Fibroblast of skin of right biceps (primary cell): Measurements from ENCODE around the gene PABPC1L.
A peak's percentile ranks its signal among the peaks of the same experiment; 100 is the strongest.

Experiments used
- DNase-seq: peaks from one replicate; pipeline ENCODE4 v3.0.0-alpha.2; 2013

The PABPC1L gene

DNA sequence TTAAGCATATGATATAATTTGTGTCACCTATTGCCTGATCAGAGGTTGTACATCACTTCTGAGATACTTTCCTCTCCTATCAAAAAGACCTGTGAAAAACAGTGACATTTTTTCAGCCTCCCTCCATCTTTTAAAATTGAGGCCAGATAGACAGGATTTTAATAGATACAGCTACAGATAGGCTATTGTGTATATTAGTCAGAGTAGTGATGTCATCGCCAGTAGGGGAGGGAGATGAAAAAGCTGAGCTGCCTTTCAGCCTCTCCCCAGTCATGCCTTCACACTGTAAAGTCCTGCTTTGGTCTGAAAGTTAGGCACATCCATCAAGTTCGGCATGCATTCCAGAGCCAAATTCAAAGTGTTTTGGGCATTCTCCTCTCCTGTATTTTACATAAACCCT is 7.9 kb upstream of the PABPC1L start:
- peak; percentile 60 for DNase-seq

DNA sequence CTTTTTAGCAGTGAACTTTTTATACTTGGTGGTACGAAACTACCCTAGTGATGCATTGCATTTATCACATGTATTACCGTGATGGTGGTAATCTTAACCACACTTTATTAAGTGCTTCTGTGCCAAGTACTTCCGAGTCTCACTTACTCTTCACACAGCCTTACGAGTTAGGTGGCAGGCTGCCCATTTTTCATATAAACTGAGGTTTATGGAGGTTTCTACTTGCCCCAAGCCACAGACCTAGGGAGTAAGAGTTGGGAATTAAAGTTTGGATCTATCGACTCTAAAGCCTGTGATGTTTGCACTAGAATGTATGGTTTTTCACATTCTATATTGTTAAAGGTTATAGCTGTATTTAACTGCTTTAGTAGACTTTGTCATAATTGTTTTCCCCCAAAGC is 5.5 kb upstream of the PABPC1L start:
- no peak for DNase-seq

GRCh38 chr20:44908987-44909871 is 631 bp upstream of the PABPC1L start:
- no peak for DNase-seq

DNA sequence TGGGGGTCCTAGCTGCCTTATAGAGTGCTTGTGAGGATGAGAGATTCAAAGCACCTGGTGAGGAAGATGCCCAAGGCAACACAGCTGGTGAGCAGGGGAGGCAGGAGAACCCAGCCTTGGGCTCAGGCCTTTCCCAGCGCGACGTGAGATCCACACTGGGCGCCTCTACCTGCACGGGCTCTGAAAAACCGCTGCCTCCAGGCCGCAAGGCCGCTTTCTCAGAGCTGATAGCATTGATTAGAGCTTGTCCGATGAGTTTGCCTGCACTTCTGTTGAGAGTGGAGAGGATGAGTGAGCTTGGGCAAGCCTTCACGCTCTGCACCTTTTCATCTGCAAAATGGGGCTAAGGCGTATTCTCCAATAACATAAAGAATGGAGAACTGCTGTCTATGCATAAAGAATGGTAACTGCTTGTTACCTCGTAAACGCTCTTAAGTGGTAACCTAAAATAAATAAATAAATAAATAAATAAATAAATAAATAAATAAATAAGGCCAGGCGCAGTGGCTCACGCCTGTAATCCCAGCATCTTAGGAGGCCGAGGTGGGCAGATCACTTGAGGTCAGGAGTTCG is 916 bp downstream of the PABPC1L start:
- DNase-seq, result no peak

DNA sequence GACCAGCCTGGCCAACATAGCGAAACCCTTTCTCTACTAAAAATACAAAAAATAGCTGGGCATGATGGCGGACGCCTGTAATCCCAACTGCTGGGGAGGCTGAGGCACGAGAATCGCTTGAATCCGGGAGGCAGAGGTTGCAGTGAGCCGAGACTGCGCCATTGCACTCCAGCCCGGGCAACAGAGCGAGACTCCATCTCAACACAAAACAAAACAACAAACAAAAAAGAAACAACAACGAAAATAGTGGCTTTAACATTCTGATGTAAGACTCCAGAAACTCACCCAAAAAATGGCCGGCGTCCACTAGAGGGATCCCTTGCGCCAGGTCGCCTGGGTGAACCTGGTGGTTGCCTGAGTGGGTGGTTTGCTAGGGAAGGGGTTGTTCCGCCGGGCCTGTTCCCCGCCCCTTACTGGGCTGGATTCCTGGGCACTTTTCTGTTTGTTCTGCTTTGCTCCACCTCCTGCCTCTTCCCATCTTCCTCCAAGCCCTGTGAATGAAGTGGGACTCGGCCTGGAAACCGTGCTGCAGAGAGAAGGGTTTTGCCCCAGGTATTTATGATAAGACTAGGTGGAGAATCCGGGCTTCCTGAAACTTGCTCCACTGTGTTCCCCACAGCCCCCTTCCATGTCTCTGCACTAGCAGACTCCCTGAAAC is 1.5 kb downstream of the PABPC1L start:
- peak; percentile 44 for DNase-seq

- no peak for DNase-seq
These were observed 2.3 kb downstream of the PABPC1L start for GRCh38 chr20:44912189-44912588.

DNA sequence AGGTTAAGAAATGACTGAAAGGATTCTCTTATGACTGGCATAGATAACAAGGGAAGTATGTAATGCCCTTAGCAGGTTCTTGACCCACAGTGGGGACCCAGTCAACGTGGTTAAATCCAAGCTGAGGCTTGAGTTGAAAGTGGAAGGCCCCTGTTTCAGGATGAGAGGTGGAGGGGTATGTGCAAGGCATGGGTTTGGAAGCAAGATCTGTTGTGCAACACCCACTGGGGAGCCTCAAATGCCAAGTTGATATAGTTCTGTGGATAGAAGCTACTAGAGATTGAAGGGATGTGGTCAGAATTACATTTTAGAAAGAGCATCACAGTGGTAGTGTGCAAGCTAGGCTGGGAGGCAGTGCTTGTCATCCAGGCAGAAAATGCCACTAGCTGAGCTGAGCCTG is 5.1 kb downstream of the PABPC1L start:
- DNase-seq, result no peak

GRCh38 chr20:44916586-44916985 is 6.7 kb downstream of the PABPC1L start:
- DNase-seq, result no peak

GRCh38 chr20:44917399-44917798 is 7.5 kb downstream of the PABPC1L start:
- no peak for DNase-seq

DNA sequence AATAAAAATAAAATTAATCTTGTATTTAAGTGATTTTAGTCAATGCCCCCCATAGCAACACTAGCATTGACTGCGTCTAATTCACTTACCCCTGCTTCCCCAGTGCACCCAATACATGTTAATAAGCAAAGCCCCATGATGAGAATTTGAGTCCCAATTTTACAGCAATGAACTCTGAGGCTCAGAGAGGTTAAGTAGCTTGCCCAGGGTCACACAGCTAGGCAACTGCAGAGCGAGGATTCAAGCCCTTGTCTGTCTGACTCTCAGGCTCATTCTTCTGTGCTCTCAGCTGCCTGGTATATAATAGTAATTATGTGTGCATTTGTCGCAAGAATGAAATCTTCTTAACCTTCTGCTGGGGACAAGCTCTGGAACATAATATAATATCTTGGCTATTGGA is 8.5 kb downstream of the PABPC1L start:
- DNase-seq, result no peak

DNA sequence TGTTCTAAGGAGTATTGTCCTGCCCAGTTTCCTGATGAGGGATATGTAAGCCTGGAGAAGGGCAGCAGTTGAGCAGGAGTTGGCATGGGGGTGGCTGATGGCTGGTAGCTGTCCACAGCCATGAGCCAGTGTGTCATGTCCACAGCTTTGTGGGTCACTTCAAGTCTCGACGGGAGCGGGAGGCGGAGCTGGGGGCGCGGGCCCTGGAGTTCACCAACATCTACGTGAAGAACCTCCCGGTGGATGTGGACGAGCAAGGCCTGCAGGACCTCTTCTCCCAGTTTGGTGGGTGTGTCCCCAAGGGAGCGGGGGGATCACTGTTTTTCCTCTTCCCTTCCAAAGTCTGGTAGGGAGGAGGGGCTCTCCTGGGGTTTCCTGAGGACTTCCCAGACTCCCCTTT is 8.9 kb downstream of the PABPC1L start:
- DNase-seq, result no peak

- no peak for DNase-seq
These were observed 11.6 kb downstream of the PABPC1L start for GRCh38 chr20:44921447-44921846.

- no peak for DNase-seq
These were observed 14.7 kb downstream of the PABPC1L start for GRCh38 chr20:44924541-44924940.

- DNase-seq, result no peak
These were observed 18.7 kb downstream of the PABPC1L start for GRCh38 chr20:44928595-44928994.

- no peak for DNase-seq
These were observed 20.8 kb downstream of the PABPC1L start for GRCh38 chr20:44930517-44931168.

DNA sequence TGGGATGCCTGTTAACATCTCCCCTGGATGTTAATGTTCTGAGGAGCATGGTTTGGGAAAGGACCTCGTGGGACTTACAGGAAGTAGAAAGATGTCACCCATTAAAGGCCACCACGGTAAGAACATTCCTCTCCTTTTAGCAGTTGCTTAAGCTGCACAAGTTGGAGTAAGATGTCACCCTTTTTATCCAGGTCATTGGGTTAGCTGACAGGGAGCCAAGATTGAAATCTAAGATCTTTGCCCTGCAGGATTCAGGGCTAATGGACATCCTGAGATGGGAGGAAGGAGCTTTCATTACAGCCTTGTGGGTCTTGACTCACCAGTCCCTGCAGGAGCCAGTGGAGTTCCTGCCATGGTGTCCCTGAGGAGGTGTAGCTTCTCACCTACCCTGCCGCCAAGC is 22.1 kb downstream of the PABPC1L start:
- DNase-seq, result no peak

DNA sequence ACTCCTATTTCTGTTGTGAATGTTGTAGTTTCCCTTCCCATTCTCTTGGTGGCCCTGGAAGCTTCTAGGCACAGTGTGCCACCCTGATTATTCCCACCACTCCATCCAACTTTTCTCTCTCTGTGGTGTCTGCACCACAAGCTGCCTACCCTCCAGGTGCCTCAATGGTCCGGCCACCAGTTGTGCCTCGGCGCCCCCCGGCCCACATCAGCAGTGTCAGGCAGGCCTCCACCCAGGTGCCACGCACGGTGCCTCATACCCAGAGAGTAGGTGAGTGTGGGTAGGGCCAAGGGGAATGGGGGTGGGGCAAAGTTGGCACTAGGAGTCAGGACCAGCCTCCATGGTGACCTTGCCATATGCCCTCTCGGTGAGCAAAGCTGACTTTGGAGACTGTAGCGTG is 23.1 kb downstream of the PABPC1L start:
- no peak for DNase-seq

- no peak for DNase-seq
These were observed 26.6 kb downstream of the PABPC1L start for GRCh38 chr20:44936510-44936909.

DNA sequence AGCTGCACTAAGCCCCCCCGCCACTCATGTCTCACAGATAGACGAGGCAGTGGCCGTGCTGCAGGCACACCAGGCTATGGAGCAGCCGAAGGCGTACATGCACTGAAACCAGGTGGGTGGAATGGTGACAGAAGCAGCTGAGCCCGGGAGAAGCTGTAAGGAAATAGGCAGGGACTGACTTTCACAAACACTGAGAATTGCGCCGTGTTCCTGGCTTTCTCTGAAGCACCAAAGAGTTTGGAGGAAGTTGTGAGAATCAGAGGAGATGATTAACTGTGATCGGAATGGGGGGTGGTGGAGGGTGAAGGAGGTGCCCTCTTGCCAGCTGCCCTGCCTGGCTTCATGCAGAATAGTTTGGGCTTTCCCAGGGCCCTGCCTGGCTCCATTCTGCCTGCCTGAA is 28.8 kb downstream of the PABPC1L start:
- DNase-seq, result no peak

DNA sequence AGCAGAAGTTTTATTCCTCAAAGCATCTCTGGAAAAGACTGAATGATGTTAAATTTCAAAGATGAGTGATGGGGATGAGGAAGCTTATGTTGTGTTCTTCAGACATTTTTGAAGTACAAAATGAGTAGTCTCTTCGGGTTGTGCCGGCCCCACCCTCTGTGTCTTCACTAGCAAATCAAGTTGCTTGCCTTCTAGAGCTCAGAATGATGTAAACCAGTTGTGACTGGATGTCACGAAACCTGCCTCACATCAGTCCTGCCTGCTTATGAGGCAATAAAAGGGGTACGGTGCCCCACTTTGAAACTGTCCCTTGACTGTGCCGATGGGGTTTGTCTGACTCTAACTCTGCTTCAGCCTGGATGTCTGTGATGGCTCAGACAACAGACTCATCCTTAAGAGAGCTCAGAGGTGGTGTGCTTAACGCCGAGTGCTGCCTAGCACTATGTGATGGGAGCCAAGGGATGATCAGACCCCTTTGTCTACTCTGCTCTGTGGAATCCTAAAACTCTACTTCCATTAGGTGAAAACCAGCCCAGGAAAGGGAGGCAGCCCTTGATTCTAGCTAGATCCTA is 31.3 kb downstream of the PABPC1L start:
- DNase-seq, result no peak

- DNase-seq, result no peak
These were observed 32.6 kb downstream of the PABPC1L start for GRCh38 chr20:44942264-44942973.

- no peak for DNase-seq
These were observed 34.0 kb downstream of the PABPC1L start for GRCh38 chr20:44943828-44944227.

GRCh38 chr20:44945261-44945660 is 35.4 kb downstream of the PABPC1L start:
- no peak for DNase-seq
